ENCODE measurements around the gene IQGAP1.

IQGAP1 gene

DNA sequence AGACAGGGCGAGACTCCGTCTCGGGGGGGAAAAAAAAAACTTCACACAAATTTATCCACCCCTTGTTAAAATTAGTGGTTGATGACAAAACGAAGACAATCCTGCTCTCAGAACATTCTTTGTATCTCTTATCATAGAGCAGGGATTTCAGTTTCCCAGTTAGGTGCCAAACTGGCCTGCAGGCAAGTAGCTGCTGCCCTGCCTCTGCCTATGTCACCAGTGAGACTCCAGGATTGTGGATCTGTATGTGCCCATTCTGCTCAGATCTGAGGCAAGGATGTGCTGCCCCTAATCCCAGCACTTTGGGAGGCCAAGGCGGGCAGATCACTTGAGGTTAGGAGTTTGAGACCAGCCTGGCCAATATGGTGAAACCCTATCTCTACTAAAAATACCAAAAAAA lies 54.4 kb downstream of the IQGAP1 start:
- DNase-seq = no peak

DNA sequence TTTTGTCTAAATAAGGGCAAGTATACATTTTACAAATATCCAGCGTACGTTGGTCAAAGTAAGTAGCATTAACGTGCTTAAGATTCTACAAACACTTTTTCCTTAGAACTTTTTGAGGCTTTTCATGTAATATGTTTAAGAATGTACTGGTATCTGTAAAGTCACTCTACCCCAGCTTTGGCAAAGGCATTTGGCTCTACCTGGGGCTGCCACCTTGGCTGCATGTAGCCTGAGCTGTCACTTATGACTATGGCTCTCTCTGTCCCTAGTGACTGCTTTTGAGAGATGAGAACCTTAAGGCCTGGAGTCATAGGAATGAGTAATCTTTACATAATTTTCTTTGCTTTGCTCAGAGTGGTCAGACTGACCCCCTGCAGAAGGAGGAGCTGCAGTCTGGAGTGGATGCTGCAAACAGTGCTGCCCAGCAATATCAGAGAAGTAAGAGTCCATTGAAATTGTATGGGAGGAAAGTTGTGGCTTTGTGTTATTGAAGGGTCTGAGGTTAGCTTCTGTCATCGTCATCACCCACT lies 61.2 kb downstream of the IQGAP1 start:
- no peak for DNase-seq

DNA sequence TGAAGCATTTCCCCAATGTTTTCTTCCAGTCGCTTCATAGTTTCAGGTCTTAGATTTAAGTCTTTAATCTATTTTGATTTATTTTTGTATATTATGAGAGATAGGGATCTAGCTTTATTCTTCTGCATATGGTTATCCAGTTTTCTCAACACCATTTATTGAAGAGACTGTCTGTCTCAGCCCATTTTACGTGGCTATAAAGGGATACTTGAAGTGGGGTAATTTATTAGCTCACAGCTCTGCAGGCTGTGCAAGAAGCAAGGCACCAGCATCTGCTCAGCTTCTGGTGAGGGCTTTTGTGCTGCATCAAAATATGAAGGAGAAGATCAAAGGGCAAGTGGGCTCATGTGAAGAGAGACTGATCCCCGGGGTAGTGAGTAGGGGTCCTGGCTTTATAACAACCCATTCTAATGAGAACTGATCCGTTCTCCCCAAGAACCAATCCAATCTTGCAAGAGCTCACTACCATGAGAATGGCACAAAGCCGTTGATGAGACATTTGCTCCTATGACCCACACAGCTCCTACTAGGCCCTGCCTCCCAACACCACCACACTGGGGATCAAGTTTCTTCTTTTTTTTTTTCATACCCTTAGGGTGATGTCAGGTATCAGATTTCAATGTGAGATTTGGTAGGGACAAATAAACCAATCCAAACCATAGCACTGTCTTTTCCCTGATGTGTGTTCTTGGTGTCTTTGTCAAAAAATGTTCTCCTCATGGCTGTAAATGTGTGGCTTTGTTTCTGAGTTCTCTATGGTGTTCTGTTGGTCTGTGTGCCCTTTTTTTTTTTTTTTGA lies 63.2 kb downstream of the IQGAP1 start:
- peak; percentile 88 for DNase-seq

DNA sequence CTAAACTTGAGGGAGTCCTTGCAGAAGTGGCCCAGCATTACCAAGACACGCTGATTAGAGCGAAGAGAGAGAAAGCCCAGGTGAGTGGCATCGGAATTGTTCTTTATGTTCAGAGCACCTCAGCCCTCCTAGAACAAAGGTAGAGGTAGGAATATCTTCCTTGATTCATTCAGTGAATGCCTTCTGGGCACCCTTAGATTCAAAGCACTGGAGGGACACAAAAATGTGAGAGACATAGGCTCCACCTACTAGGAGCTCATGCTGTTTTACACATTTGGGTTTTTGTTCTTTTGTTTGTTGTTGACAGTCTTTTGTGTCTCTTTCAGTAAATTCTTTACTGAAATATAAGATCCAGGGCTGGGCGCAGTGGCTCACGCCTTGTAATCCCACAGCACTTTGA lies 68.2 kb downstream of the IQGAP1 start:
- no peak for DNase-seq

DNA sequence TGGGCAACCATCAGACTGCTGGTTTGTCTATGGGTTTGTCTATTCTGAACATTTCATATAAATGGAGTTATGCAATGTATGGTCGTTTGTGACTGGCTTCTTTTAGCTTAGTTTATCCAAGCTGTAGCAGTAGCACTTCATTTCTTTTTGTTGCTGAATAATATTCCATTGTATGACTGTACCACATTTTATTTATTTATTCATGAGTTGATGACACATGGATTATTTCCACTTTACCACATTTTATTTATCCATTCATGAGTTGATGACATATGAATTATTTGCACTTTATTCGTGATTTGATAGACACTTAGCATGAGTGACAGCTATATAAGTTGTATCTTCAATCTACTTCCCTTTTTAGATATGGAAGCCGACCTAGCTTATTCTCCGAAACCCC lies 70.0 kb downstream of the IQGAP1 start:
- no peak for DNase-seq

DNA sequence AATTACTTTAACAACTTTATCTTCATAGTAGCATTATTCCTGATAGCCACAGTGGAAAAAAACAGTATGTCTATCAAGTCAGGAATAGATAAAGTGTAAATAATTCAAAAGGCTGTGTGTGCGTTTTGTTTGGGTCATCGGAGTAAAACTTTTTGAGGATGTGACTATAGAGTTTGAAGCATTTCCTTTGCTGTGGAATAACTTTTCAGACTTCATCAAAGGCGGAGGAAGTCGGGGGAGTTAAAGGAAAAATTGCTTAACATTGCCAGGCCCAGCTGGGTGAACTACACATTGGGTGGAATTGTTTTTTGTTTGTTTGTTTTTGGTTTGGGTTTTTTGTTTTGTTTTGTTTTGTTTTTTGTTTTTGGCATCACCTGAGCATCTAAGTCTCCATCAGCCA lies 71.3 kb downstream of the IQGAP1 start:
- no peak for DNase-seq

DNA sequence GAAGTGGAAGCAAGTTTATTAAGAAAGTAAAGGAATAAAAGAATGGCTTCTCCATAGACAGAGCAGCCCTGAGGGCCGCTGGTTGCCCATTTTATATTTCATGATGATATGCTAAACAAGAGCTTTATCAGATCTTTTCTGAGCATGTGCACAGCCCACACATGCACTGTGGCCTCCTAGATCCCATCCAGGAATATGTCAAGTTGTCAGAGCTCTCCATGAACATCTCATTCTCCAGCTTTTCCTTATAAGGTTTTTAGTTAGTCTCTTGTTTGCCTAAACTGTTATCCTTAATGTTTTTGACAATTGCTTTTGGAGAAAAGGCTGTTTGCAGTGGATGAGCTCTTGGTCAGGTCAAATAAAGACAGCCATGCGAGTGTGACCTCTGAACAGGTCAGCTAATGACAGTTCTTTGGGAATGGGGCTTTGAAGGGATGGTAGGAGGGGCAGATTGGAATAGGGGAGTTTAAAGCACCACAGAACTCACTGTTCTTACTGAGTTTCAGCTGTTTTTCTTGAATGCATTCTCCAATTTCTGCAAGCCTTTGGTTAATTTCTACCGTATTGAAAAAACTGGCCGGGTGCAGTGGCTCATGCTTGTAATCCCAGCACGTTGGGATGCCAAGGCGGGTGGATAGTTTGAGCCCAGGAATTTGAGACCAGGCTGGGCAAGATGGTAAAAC lies 72.2 kb downstream of the IQGAP1 start:
- no peak for DNase-seq

DNA sequence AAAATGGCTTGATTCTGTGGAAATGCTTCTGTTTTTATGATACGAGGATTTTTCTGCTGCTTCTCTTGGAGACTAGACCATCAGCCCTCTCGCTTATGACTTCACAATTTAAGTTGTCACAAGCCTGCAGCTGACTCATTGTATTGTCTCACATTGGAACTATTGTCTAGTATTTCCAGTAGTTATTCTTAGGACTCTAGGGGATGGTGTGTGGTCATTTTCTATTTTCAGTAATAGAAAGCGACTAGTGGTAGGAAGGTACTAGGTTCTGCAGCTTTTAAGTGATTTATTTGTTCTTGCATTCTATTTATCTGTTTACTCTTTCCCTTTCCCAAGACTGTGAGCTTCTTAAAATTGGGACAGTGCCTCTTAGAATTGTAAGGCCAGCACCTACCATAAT lies 75.3 kb downstream of the IQGAP1 start:
- no peak for DNase-seq

DNA sequence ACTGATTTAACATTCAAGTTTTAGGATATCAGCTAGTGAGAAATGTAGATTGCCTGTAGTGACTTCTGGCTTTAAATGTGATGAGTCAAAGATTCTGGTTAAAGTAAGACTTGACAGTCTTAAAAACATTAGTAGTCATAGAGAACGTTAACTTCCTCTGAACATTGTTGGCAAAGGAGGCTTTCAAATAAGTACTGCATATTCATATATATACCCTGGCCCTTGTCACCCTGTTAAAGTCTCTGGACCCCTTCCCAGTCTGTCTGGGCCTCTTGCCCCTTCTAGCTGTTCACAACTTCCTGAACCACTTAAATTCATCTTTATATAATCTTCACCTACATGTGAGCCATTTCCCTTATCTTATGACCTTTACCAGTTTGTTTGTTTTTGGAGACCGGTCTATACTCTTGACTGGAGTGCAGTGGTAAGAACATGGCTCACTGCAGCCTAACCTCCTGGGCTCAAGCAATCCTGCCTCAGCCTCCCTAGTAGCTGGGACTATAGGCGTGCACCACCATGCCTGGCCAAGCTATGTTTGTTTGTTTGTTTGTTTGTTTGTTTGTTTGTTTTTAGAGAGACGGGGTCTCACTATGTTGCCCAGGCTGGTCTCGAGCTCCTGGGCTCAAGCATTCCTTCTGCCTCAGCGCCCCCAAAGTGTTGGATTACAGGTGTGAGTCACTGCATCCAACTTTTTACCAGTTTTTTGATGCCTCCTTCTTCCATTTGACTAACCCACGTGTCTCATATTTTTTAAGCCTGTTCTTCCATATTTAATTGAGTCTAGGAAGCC lies 77.3 kb downstream of the IQGAP1 start:
- DNase-seq = no peak

DNA sequence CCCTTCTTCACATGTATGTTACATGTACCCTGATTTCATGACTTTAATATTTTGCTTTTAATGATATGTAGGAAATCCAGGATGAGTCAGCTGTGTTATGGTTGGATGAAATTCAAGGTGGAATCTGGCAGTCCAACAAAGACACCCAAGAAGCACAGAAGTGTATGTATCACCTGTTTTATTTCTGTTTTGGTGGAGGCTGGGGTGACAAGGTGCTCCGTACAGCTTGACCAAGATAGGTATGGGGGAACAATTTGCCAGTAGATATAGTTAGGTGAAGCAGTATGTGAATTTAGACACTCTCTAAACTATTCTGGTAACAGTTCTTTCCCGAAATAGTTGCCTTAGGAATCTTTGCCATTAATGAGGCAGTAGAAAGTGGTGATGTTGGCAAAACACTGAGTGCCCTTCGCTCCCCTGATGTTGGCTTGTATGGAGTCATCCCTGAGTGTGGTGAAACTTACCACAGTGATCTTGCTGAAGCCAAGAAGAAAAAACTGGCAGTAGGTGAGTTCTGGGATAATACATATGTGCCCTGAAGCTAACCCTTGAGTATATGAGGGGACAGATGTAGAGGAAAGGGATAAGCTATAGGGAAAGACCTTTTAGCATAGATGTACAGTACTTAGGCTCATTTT lies 78.0 kb downstream of the IQGAP1 start:
- no peak for DNase-seq

DNA sequence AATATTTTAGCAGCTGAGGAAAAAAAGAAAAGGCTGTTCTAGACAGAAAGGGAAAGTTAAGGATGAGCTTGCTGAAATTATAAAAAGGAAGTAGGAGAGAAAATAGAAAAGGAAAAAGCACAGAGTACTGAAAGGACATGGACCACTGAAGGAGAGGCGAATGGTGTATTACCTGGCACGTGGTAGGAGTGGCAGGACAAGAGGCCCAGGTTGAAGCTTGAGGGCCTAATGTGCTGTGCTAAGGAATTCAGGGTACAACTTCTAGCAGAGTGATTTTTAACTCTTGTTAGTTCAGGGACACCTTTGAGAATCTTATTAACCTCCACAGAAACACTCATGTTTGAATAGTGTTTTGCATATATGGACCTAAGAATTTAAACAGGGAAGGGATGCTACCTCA lies 81.7 kb downstream of the IQGAP1 start:
- no peak for DNase-seq

DNA sequence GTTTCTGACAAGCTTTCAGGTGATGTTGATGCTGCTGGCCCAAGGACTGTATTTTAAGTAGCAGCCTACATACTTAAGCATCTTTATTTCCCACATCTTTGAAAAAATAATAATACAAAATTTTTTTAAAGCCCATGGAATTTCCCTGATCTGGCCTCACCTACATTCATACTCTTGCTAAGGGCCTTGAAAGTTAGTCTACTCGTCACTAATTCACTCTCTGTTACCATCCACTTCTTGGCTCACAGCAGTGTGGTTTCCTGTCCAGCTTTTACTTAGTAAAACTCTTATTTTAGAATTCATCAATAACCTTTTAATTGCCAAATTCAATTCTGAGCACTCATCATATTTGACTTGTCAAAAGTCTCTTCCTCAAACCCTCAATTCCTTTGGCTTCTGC lies 82.4 kb downstream of the IQGAP1 start:
- DNase-seq = no peak

DNA sequence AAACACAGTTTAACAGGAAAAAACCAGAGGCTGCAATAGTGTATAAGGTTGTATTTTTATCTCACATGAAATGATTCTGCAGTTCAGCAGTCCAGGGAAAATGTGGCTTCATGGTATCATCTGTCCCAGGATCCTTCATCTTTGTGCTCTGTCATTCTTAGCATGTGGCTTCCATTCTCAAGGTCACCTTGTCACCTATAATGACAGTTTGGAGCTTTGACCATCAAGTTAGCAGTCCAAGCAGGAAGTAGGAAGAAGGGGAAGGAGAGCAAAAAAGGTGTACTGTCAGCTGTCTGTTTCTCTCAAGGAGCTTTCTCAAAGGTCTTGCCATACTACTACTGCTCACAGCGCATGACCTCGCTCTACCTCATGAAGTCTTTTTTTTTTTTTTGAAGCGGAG lies 83.1 kb downstream of the IQGAP1 start:
- no peak for DNase-seq

DNA sequence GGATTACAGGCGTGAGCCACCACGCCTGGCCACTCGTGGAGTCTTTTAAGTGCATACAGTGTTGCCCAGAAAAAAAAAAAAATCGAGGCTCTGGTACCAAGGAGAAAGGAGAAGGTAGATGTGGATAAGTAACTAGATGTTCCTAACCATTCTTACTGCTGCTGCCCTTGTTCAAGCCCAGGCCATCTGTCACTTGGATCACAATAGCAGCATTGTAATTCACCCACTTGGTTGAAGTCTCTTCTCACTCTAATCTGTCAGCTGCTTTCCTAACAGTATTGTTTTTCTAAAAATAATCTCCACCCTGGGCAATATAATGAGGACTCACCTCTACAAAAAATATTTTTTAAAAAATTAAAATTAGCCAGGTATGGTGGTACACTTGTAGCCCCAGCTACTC lies 83.7 kb downstream of the IQGAP1 start:
- peak; percentile 50 for DNase-seq

DNA sequence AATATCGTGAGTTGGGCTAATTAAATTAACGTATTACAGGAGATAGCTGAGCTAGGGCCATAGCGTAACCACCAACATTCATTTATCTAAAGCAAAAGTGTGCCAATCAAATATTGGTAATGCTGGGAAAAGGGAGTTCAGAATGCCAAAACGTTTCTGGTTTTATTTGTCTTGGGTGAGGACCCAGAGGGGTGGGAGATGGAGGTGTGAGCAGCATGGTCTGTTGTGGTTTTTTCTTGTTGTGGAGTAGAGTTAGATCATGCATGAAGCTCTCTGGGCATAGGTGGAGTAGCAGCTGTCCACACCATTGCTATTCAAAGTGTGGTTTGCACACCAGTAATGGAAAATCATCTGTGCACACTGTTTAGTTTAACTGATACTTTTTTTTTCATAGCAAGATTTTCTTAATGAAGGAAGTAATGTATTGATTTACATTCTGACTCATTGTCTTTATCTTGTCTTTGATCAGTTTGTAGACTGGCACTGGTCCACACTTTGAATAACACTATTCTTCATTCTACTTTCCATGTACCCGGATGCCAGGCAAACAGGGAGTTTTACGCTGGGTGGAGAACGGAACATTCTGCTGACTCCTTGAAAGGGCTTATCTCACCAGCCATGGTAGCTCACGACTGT lies 90.9 kb downstream of the IQGAP1 start:
- DNase-seq = no peak

DNA sequence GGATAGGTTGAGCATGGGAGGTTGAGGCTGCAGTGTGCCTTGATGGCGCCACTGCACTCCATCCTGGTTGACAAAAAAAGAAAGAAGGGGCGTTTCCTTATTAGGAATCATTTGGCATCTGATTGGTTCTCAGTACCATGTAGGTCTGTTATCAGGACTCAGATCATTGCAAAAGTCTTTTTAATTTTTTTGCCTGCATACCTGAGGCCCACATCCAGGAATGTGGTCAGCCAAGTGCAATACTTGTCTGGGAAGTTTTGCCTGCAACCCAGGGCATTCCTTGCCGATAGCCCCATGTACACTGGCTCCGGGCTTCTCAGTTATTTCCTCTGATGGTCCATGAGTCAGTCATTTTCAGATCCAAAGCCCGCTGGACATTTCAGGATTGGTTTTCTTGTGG lies 91.6 kb downstream of the IQGAP1 start:
- no peak for DNase-seq

DNA sequence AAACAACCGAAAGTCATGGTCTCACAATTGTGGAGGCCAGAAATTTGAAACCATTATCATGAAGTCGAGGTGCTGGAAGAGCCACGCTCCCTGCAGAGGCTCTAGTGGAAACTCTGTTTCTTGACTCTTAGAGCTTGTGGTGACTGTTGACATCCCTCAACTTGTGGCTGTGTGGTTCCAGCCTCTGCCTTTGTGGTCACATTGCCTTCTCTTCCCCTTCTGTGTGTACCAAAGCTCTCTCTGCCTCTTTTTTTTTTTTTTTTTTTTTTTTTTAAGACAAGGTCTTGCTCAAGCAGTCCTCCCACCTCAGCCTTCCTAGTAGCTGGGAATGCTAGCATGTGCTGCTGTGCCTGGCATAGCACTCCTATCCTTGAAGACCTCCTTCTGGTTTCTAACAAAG lies 93.0 kb downstream of the IQGAP1 start:
- no peak for DNase-seq

DNA sequence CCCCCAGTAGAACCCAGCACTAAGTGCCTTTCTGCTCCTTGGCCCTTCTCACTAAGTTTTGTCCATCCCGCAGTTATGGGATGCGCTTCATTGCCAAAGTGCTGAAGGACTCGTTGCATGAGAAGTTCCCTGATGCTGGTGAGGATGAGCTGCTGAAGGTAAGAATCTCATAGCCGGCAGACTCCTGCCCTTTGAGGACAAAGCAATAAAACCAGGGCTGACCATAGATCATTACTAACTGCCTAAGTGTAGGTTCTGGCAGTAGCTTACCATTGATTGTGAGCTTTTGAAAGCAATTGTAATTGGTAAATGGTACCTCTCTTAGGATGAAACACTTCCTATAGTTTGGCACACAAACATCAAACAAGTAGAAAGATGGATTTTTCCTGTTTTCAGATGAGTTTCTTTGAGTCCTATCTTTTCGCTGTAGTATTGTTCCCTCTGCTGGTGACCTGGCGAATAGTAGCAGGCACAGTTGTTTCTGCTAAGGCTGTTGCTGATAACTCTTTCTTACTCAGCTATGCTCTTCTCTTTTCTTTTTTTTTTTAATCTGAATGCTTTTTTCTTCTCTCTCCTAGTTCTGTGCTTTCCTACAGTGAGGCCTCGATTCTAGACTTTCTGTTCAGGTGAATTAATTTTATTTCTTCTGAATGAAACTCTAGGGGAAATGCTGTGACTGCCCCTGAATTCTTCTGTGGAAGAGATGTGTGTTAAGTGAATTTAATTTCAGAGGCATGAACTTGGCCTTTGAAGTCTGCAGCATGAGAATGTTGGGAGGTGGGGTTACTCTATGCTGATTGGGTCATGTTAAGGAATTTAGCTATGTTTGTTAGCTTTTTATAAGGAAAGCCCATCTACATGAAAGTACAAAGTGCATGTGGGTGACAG lies 94.3 kb downstream of the IQGAP1 start:
- DNase-seq = peak; percentile 57

DNA sequence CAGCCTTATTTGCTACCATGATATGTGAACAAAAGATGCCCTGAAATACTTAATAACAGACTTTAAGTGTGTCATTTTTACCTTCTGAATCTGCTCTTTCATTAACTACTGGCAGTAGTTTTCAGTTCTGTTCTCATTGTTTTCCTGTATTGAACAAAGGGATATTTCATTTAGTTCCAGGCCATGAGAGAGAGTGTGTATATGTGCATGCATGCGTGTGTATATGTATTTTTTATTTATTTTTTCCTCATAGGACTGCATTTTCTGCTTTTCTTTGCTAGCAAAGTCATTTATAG lies 94.9 kb downstream of the IQGAP1 start:
- no peak for DNase-seq

DNA sequence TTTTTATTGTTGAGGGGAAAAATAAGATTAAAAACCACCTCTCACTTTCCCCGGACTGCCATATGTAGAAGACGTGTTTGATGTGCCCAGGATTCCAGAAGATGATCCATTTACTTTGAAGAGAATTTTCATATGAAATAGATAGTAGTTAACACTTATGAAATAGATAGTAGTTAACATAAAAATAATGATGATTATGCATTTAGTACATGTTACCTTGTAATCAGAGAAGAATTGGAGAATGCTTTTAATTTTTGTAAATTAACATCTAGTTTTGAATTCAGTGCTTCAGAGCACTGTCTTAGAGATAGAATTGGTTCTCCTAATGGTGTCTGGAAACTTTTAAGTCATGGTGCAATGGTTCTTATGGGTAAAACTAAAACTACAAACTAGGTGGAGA lies 95.6 kb downstream of the IQGAP1 start:
- DNase-seq = no peak

DNA sequence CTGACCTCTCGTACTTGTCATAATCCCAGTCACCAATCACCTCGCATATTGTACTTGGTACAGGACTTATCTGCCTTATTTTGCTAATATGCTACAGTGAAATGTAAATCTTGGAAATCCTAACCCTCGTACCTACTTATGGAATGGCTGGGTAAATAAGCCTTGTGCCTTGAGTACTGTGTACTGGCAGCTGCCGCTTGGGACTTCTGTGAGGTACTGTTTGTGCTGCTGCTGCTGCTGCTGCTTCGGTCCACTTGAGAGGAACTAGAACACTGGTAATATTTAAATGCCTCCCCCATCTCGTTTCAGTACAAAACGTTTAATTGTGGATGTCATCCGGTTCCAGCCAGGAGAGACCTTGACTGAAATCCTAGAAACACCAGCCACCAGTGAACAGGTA lies 99.1 kb downstream of the IQGAP1 start:
- no peak for DNase-seq

DNA sequence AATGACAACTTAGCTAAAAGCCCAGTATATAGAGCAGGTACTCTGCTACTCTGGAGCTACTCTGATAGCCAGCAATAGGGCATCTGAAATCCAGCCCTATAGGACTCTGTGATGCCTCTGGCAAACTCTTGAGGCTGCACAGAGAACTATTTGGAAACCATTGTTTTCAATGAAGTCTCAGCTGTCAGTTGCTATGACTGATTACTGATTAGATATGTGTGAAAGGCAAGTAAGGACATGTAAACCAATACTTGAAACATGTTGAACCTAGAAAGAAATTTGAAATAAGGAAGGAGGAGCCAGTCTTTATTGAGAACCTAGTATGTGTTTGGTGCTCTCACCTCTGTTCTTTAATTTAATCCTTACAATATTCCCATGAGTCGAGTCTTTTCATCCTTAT lies 101.5 kb downstream of the IQGAP1 start:
- DNase-seq = no peak

All from NCI-H2171 treated with DMSO at 0.1 percent for 48 hours (cell line).